Glutamatergic neuron (in vitro differentiated cells): ENCODE data around the gene PRRT2. TPM values are rescaled to one million over a fixed set of nuclear protein-coding genes. Genes with fewer than 3 reads are reported as not detected.
"Not testable (repeated sequence)": the region's sequence is repeated elsewhere in the genome, so short reads cannot be mapped to it uniquely, and the experiment has no call there.

Experiments used
- DNase-seq: peaks from one replicate; pipeline ENCODE4 v3.0.0; 2022
- H3K27ac Mint-ChIP-seq: one replicate; pipeline ENCODE4 v1.8.0; 2020; ENCODE audit warnings: mild to moderate bottlenecking, mixed read lengths, inconsistent platforms; ENCODE audit not compliant: unreplicated experiment
- H3K27me3 Mint-ChIP-seq: one replicate; pipeline ENCODE4 v1.8.0; 2020; ENCODE audit warnings: mild to moderate bottlenecking, moderate library complexity, mixed read lengths, inconsistent platforms; ENCODE audit not compliant: unreplicated experiment
- H3K36me3 Mint-ChIP-seq: one replicate; pipeline ENCODE4 v1.8.0; 2020; ENCODE audit warnings: mild to moderate bottlenecking, mixed read lengths, inconsistent platforms; ENCODE audit not compliant: unreplicated experiment
- H3K4me1 Mint-ChIP-seq: one replicate; pipeline ENCODE4 v1.8.0; 2020; ENCODE audit warnings: mild to moderate bottlenecking, low read depth, mixed read lengths, inconsistent platforms; ENCODE audit not compliant: unreplicated experiment
- H3K4me3 Mint-ChIP-seq: one replicate; pipeline ENCODE4 v1.8.0; 2020; ENCODE audit warnings: mild to moderate bottlenecking, mixed read lengths, inconsistent platforms; ENCODE audit not compliant: unreplicated experiment
- H3K9me3 Mint-ChIP-seq: one replicate; pipeline ENCODE4 v1.8.0; 2020; ENCODE audit warnings: mild to moderate bottlenecking, moderate library complexity, mixed read lengths, inconsistent platforms; ENCODE audit not compliant: unreplicated experiment
- CTCF ChIP-seq: fragments of 200-600 bp; sonication (generic); IDR thresholded peaks from one replicate; pipeline ENCODE4 v1.5.0; 2021; ENCODE audit not compliant: partially characterized antibody, unreplicated experiment
- total RNA-seq: library from RNA; stranded (reverse); fragmentation: NEBNext Ultra II Directional; extraction: Animal tissue kit (Norgen Biotek cat#: 25700); gene quantifications from one replicate; pipeline ENCODE4 v1.2.1, GENCODE V29; 2021; ENCODE audit not compliant: unreplicated experiment

Gene PRRT2
- total RNA-seq, 1 donor from 2014 or later = 91.0 TPM

- DNase-seq = peak; percentile 87
- peaks cover 1% of the 10 kb centered on the region for H3K9me3 Mint-ChIP-seq
- no peak overlapping the region for H3K27ac Mint-ChIP-seq
- H3K4me3 Mint-ChIP-seq = peak overlapping the region; percentile 73
- H3K4me1 Mint-ChIP-seq = peaks cover 2% of the 10 kb centered on the region
- H3K27me3 Mint-ChIP-seq = peaks cover 6% of the 10 kb centered on the region
- TF ChIP-seq CTCF = peak; percentile 86
- no peaks in the 10 kb centered on the region for H3K36me3 Mint-ChIP-seq
Observed at GRCh38 chr16:29784901-29785500, 27.0 kb upstream of the PRRT2 start.

GRCh38 chr16:29787155-29787554, 24.8 kb upstream of the PRRT2 start:
- not testable (repeated sequence) for DNase-seq, H3K27ac Mint-ChIP-seq, H3K9me3 Mint-ChIP-seq, H3K4me1 Mint-ChIP-seq, H3K4me3 Mint-ChIP-seq, H3K27me3 Mint-ChIP-seq, H3K36me3 Mint-ChIP-seq

GRCh38 chr16:29789775-29790182, 22.2 kb upstream of the PRRT2 start:
- Mint-ChIP-seq H3K4me1 (peaks cover 13% of the 10 kb centered on the region), H3K27ac (peak overlapping the region; percentile 96), H3K4me3 (peak overlapping the region; percentile 92), H3K27me3 (peaks cover 5% of the 10 kb centered on the region), H3K36me3 (no peaks in the 10 kb centered on the region), H3K9me3 (no peaks in the 10 kb centered on the region)
- no peak for DNase-seq
- no peak for TF ChIP-seq CTCF

GRCh38 chr16:29790183-29790948, 21.6 kb upstream of the PRRT2 start, which contains the start of gene KIF22:
Gene KIF22, plus strand, starts transcription at chr16:29790751. Its CDS starts 9 bp downstream, at chr16:29790760.
- Mint-ChIP-seq H3K27ac (peak within 1 kb of the TSS; percentile 96), H3K4me1 (peaks cover 13% of the 10 kb centered on the region), H3K9me3 (no peaks in the 10 kb centered on the region), H3K4me3 (peak within 1 kb of the TSS; percentile 92), H3K36me3 (no peaks in the 10 kb centered on the region), H3K27me3 (peaks cover 5% of the 10 kb centered on the region)
- DNase-seq = peak; percentile 99
- peak; percentile 75 for TF ChIP-seq CTCF

- H3K27me3 Mint-ChIP-seq = peaks cover 5% of the 10 kb centered on the region
- peak overlapping the region; percentile 92 for H3K4me3 Mint-ChIP-seq
- H3K9me3 Mint-ChIP-seq = peaks cover 2% of the 10 kb centered on the region
- DNase-seq = no peak
- peak overlapping the region; percentile 37 for H3K27ac Mint-ChIP-seq
- H3K36me3 Mint-ChIP-seq = no peaks in the 10 kb centered on the region
- H3K4me1 Mint-ChIP-seq = peaks cover 12% of the 10 kb centered on the region
- TF ChIP-seq CTCF = no peak
Observed at GRCh38 chr16:29790949-29791844, 20.8 kb upstream of the PRRT2 start.
